Body of pancreas (tissue), 4 donors: ENCODE results near the gene PEDS1. TPM values are rescaled to one million over a fixed set of nuclear protein-coding genes. Genes with fewer than 3 reads are reported as not detected.

ENCODE experiments used
- ATAC-seq: fragments of 150-250 bp; one replicate; pipeline ENCODE4 v1.9.1; 2016
- DNase-seq, 4 donors: peaks; one replicate each; pipeline ENCODE4 v3.0.0-alpha.2; 2019
- H3K27ac ChIP-seq, 4 donors: fragments of 200-600 bp; sonication (generic); 1 replicate in 3 of 4; 2 replicates in 1 of 4; pipeline versions ENCODE4 v1.5.1 to v1.6.1; 2016 to 2019; ENCODE audit warnings: mild to moderate bottlenecking in 1 of 4, mixed read lengths in 1 of 4, moderate library complexity in 1 of 4
- H3K27me3 ChIP-seq, 2 donors: fragments of 200-600 bp; sonication (generic); one replicate each; pipeline ENCODE4 v1.6.0; 2016; ENCODE audit warnings: mild to moderate bottlenecking in 1 of 2
- H3K36me3 ChIP-seq, 2 donors: fragments of 200-600 bp; sonication (generic); replicated peaks in 1 of 2; 2 replicates each; pipeline ENCODE4 v1.5.1; 2016; ENCODE audit warnings: low read depth in 2 of 2; ENCODE audit not compliant: insufficient read depth in 1 of 2
- H3K4me1 ChIP-seq: fragments of 200-600 bp; sonication (generic); one replicate; pipeline ENCODE4 v1.6.0; 2016
- H3K4me3 ChIP-seq, 2 donors: fragments of 200-600 bp; sonication (generic); 1 replicate in 1 of 2; 2 replicates in 1 of 2; pipeline ENCODE4 v1.5.1; 2016 to 2019
- H3K9me3 ChIP-seq, 3 donors: fragments of 200-600 bp; sonication (generic); 1 replicate in 2 of 3; 2 replicates in 1 of 3; pipeline ENCODE4 v1.5.1; 2016
- POLR2A ChIP-seq, 3 donors: fragments of 450-650 bp; IDR thresholded peaks; one replicate each; pipeline ENCODE4 v1.6.1; 2016; ENCODE audit warnings: antibody characterized with exemption in 3 of 3, mild to moderate bottlenecking in 2 of 3
- WGBS, 2 donors: methylation state at CpG; one replicate each; pipeline ENCODE4 v1.1.5; 2017; 5-methylcytosine and 5-hydroxymethylcytosine counted together
- intact Hi-C: fragments of 100-400 bp; cut with DNase I; formaldehyde crosslinking; loops from one replicate; pipeline ENCODE4 v1.15.1; 2023
- total RNA-seq, 2 donors: library from RNA; depleted of rRNA; stranded (reverse); fragments of >200 nt; gene quantifications; one replicate each; pipeline ENCODE4 v1.1.0, GENCODE V29; 2016
- TF ChIP-seq, protein P1 (sequence below), 7 experiments: fragments of 450-650 bp in 4 of 7; fragments of 200-600 bp in 3 of 7; sonication (generic) in 3 of 7; IDR thresholded peaks; one replicate each; pipeline ENCODE4 v1.5.1; 2016 to 2019; ENCODE audit warnings: antibody characterized with exemption in 7 of 7

PEDS1 gene
- total RNA-seq, 2 donors from 2014 or later, result 9.1 to 9.6 TPM

DNA sequence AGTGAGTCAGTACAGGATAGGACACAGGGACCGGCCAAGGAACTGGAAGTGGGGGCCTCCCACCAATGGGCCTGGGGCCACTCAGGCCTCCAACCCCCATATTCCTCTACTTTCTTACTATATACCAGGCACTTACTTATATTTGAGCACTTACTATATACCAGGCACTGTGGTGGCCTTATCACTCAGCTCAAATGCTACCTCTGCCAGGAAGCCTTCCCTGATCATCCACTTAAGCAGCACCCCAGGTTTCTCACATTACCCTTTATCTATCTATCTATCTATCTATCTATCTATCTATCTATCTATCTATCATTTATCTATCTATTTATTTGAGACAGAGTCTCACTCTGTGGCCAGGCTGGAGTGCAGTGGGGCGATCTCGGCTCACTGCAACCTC lies 28.2 kb downstream of the PEDS1 start:
- intact Hi-C loops, result no loop called here
- DNase-seq (no peak), ATAC-seq (no peak)
- H3K9me3 ChIP-seq, result no peaks in the 10 kb centered on the region
- TF ChIP-seq, protein P1, sequence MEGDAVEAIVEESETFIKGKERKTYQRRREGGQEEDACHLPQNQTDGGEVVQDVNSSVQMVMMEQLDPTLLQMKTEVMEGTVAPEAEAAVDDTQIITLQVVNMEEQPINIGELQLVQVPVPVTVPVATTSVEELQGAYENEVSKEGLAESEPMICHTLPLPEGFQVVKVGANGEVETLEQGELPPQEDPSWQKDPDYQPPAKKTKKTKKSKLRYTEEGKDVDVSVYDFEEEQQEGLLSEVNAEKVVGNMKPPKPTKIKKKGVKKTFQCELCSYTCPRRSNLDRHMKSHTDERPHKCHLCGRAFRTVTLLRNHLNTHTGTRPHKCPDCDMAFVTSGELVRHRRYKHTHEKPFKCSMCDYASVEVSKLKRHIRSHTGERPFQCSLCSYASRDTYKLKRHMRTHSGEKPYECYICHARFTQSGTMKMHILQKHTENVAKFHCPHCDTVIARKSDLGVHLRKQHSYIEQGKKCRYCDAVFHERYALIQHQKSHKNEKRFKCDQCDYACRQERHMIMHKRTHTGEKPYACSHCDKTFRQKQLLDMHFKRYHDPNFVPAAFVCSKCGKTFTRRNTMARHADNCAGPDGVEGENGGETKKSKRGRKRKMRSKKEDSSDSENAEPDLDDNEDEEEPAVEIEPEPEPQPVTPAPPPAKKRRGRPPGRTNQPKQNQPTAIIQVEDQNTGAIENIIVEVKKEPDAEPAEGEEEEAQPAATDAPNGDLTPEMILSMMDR (IDR thresholded peaks at IDR 0.05), result no peak
- H3K27ac ChIP-seq, result no peak overlapping the region
- peaks cover 6 to 11% of the 10 kb centered on the region in 2 donors for H3K36me3 ChIP-seq
- 96 to 98% methylated on average over 3 of the region's 3 CpGs for WGBS, 2 donors
- H3K4me1 ChIP-seq, result peaks cover 22% of the 10 kb centered on the region
- no peak overlapping the region for H3K4me3 ChIP-seq
- no peaks in the 10 kb centered on the region for H3K27me3 ChIP-seq

DNA sequence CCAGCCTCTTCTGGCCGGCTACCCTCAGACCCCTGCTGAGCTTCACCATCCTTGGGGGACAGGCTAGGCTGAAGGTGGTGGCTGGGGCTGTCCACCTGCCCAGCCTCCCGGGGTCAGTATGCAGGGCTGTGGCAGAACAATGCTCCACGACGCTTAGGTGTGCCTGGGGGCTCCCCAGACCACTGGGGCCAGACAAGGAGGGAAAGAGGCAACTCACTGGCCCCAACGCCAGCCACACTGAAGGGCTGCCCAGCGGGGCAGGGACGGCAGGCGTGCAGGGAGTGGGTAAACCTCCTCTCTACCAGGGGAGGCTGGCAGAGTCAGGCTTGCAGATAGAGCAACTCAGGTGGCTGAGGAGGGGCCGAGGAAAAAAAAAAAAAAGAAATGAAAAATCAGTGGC lies 29.0 kb downstream of the PEDS1 start:
- no peaks in the 10 kb centered on the region for H3K27me3 ChIP-seq
- peaks cover 6 to 11% of the 10 kb centered on the region in 2 donors for H3K36me3 ChIP-seq
- H3K9me3 ChIP-seq, result no peaks in the 10 kb centered on the region
- no peak overlapping the region for H3K4me3 ChIP-seq
- H3K4me1 ChIP-seq, result peaks cover 22% of the 10 kb centered on the region
- no peak overlapping the region for H3K27ac ChIP-seq
- 86 to 87% methylated on average over 6 to 9 of the region's 9 CpGs for whole genome bisulfite sequencing, 2 donors
- intact Hi-C loops, result no loop called here
- ATAC-seq (no peak), DNase-seq (no peak)
- TF ChIP-seq POLR2A (IDR thresholded peaks at IDR 0.05), result no peak
- TF ChIP-seq, protein P1 (IDR thresholded peaks at IDR 0.05), result no peak

DNA sequence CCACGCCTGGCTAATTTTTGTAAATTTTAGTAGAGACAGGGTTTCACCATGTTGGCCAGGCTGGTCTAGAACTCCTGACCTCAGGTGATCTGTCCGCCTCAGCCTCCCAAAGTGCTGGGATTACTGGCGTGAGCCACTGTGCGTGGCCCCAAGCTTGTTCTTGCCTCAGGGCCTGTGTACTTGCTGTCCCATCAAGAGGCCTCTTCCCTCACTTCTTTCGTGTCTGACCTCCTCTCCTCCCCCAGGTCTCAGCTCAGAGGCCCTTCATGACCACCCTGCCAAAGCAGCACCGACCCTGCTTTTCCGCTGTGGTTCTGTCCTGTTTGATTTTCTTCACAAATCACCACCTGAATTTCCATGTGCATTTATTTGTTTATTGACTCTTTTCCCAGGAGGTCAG lies 30.1 kb downstream of the PEDS1 start:
- DNase-seq (no peak), ATAC-seq (no peak)
- H3K27me3 ChIP-seq, result no peaks in the 10 kb centered on the region
- WGBS, 2 donors, result 94% methylated on average over 7 of the region's 7 CpGs
- H3K27ac ChIP-seq, result no peak overlapping the region
- H3K4me1 ChIP-seq, result peaks cover 22% of the 10 kb centered on the region
- intact Hi-C loops, result no loop called here
- H3K36me3 ChIP-seq, result peaks cover 6 to 11% of the 10 kb centered on the region in 2 donors
- no peaks in the 10 kb centered on the region for H3K9me3 ChIP-seq
- TF ChIP-seq, protein P1 (IDR thresholded peaks at IDR 0.05), result no peak
- TF ChIP-seq POLR2A (IDR thresholded peaks at IDR 0.05), result no peak
- H3K4me3 ChIP-seq, result no peak overlapping the region

DNA sequence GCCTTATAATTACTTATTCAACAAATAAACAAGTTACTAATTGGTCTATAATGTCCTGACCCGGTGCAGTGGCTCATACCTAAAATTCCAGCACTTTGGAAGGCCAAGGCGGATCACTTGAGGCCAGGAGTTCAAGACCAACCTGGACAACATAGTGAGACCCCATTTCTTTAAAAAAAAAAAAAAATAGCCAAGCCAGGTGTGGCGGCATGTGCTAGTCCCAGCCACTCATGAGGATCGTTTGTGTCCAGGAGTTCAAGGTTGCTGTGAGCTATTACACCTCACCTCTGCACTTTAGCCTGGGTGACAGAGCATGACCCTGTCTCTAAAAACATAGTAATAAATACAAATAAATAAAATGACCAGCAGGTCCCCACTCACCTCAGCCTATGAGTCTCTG lies 30.8 kb downstream of the PEDS1 start:
- intact Hi-C loops, result no loop called here
- WGBS, 2 donors, result 79 to 85% methylated on average over 4 of the region's 4 CpGs
- H3K27me3 ChIP-seq, result no peaks in the 10 kb centered on the region
- no peak overlapping the region for H3K4me3 ChIP-seq
- peaks cover 4 to 8% of the 10 kb centered on the region in 2 donors for H3K36me3 ChIP-seq
- no peak for DNase-seq
- no peak overlapping the region for H3K27ac ChIP-seq
- H3K4me1 ChIP-seq, result peaks cover 22% of the 10 kb centered on the region
- TF ChIP-seq, protein P1 (IDR thresholded peaks at IDR 0.05), result no peak
- TF ChIP-seq POLR2A (IDR thresholded peaks at IDR 0.05), result no peak
- ATAC-seq, result no peak
- H3K9me3 ChIP-seq, result no peaks in the 10 kb centered on the region

DNA sequence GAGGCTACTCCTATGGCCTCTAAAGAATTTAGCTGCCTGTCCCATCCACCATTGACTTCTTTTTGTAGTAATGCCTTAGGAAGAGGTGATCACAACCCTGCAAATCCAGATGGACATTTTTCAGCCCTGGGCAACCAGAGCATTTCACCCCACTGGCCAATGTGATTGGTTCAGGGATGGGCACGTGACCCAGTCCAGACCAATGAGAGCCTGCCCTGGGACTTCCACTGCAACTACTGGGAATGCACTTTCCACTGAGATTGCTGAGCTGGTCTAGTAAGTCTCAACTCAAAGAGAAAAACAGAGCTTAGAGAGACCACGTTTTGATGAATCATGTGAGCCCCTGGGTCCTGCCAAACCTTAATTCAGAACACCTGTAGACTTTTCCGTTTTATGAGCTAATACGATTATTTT lies 31.7 kb downstream of the PEDS1 start:
- no peak for TF ChIP-seq POLR2A (IDR thresholded peaks at IDR 0.05)
- TF ChIP-seq, protein P1 (IDR thresholded peaks at IDR 0.05), result no peak
- 82% methylated on average over 3 to 4 of the region's 4 CpGs for WGBS, 2 donors
- no peaks in the 10 kb centered on the region for H3K27me3 ChIP-seq
- ATAC-seq (no peak), DNase-seq (no peak)
- intact Hi-C loops, result loop anchor here (2.0 kb wide), 1 partner anchor 53 kb away; no protein-coding TSS in a partner anchor
- H3K9me3 ChIP-seq, result no peaks in the 10 kb centered on the region
- no peak overlapping the region for H3K4me3 ChIP-seq
- H3K4me1 ChIP-seq, result peaks cover 18% of the 10 kb centered on the region
- H3K27ac ChIP-seq, result no peak overlapping the region
- H3K36me3 ChIP-seq, result peaks cover 3 to 6% of the 10 kb centered on the region in 2 donors
